Spleen (tissue), 11 donors: ENCODE data around the gene PDZD8. TPM values are rescaled to one million over a fixed set of nuclear protein-coding genes. Genes with fewer than 3 reads are reported as not detected.
"Not testable (repeated sequence)": the region's sequence is repeated elsewhere in the genome, so short reads cannot be mapped to it uniquely, and the experiment has no call there.

Experiments used
- DNase-seq: peaks from one replicate; pipeline ENCODE4 v3.0.0-alpha.2; 2020
- H3K27ac ChIP-seq, 8 donors: fragments of 200-600 bp; sonication (generic) in 7 of 8; 1 replicate in 4 of 8; 2 replicates in 4 of 8; pipeline versions ENCODE4 v1.5.0 to v1.8.0; 2016 to 2021; ENCODE audit warnings: inconsistent platforms in 4 of 8, mild to moderate bottlenecking in 4 of 8, moderate library complexity in 1 of 8
- H3K27me3 ChIP-seq, 7 donors: fragments of 200-600 bp; sonication (generic) in 6 of 7; replicated peaks in 1 of 7; 1 replicate in 4 of 7; 2 replicates in 3 of 7; pipeline versions ENCODE4 v1.5.0 to v1.8.0; 2016 to 2021; ENCODE audit warnings: inconsistent platforms in 3 of 7, mild to moderate bottlenecking in 1 of 7
- H3K36me3 ChIP-seq, 6 donors: fragments of 200-600 bp; sonication (generic) in 5 of 6; 1 replicate in 4 of 6; 2 replicates in 2 of 6; pipeline versions ENCODE4 v1.5.0 to v1.8.0; 2016 to 2021; ENCODE audit warnings: inconsistent platforms in 2 of 6
- H3K4me1 ChIP-seq, 6 donors: fragments of 200-600 bp; sonication (generic) in 5 of 6; 1 replicate in 3 of 6; 2 replicates in 3 of 6; pipeline versions ENCODE4 v1.5.0 to v1.8.0; 2016 to 2021; ENCODE audit warnings: inconsistent platforms in 3 of 6
- H3K4me3 ChIP-seq, 8 donors: fragments of 200-600 bp; sonication (generic) in 7 of 8; 1 replicate in 4 of 8; 2 replicates in 4 of 8; pipeline versions ENCODE4 v1.5.0 to v1.8.0; 2016 to 2021; ENCODE audit warnings: inconsistent platforms in 4 of 8, mild to moderate bottlenecking in 4 of 8, moderate library complexity in 2 of 8
- H3K9me3 ChIP-seq, 8 donors: fragments of 200-600 bp; sonication (generic) in 7 of 8; 1 replicate in 4 of 8; 2 replicates in 4 of 8; pipeline versions ENCODE4 v1.5.0 to v1.8.0; 2016 to 2021; ENCODE audit warnings: inconsistent platforms in 4 of 8
- CTCF ChIP-seq, 11 experiments: fragments of 200-600 bp in 7 of 11; fragments of 450-650 bp in 4 of 11; sonication (generic) in 4 of 11; IDR thresholded peaks in 8 of 11; conservative IDR thresholded peaks in 3 of 11; 1 replicate in 7 of 11; 2 replicates in 4 of 11; pipeline versions ENCODE4 v1.4.0 to v1.8.0; 2016 to 2021; ENCODE audit warnings: antibody characterized with exemption in 11 of 11, inconsistent platforms in 4 of 11, mild to moderate bottlenecking in 1 of 11
- POLR2A ChIP-seq, 3 donors: fragments of 450-650 bp; IDR thresholded peaks; one replicate each; pipeline ENCODE4 v1.5.1; 2017; ENCODE audit warnings: antibody characterized with exemption in 3 of 3, mild to moderate bottlenecking in 1 of 3
- POLR2AphosphoS5 ChIP-seq, 3 donors: sonication (generic); formaldehyde crosslinking; IDR thresholded peaks; one replicate each; pipeline ENCODE4 v1.5.1; 2017; ENCODE audit warnings: antibody characterized with exemption in 3 of 3
- WGBS, 5 donors: extraction: QIAGEN DNeasy Blood & Tissue Kit in 3 of 5; methylation state at CpG; one replicate each; pipeline versions ENCODE4 v1.1.5 to v1.1.7; 2013 to 2018; 5-methylcytosine and 5-hydroxymethylcytosine counted together
- intact Hi-C: fragments of 100-400 bp; cut with DNase I; formaldehyde crosslinking; loops from one replicate; pipeline ENCODE4 v1.15.0; 2023; ENCODE audit warnings: low total_unique reads
- polyA plus RNA-seq, 3 donors: library from polyadenylated mRNA; stranded (reverse); fragments of 200-250 nt; gene quantifications; one replicate each; pipeline ENCODE4 v1.2.1, GENCODE V29; 2013
- total RNA-seq, 7 donors: library from RNA; depleted of rRNA in 3 of 7; stranded (reverse); fragments of >200 nt in 3 of 7; fragmentation: NEBNext Ultra II Directional in 4 of 7; extraction: Animal tissue kit (Norgen Biotek cat#: 25700) in 4 of 7; gene quantifications; one replicate each; pipeline versions ENCODE4 v1.1.0 to v1.2.1, GENCODE V29; 2016 to 2021
- donor health status: healthy with polysubstance abuse.
- donor health status: DM: no; HTN: no; CAD: no; lungs with moderate emphysema.
- donor health status: DM: no; HTN: no; CAD: no.
- donor health status: Bipolar disorder and iron deficiency.
- donor health status: healthy.
- donor health status: DM: no; HTN: no; CAD: no.
- donor health status: DM: yes; HTN: yes; CAD: no.

Gene PDZD8
- total and polyA plus RNA-seq, 10 donors: 0.91 to 119 (median 26.5) TPM

DNA sequence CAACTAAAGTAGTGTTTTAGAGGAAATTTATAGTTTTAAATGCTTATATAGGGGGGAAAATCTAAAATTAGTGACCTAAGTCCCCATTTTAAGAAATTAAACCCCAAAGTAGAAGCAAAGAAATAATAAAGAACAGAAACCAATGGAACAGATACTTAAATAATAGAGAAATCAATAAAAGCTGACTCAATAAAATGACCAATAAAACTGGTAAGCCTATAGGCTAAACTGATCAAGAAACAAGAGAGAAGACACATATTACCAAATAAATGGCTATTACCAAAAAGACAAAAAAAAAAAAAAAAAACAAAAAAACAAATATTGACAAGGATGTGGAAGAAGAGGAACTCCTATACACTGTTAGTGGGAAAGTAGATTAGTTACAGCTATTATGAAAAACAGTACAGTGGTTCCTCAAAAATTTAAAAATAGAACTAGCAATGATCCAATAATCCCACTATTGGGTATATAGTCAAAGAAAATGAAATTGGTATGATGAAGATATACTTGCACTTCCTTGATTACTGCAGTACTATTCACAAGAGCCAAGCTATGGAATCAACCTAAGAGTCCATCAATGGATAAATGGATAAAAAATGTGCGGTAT lies 81.1 kb downstream of the PDZD8 start:
- no peaks in the 10 kb centered on the region for H3K27me3 ChIP-seq
- H3K4me1 ChIP-seq: no peaks in the 10 kb centered on the region
- DNase-seq: no peak
- intact Hi-C loops: no loop called here
- H3K4me3 ChIP-seq: no peak overlapping the region
- H3K9me3 ChIP-seq: peaks cover 0 to 3% (median 0%) of the 10 kb centered on the region in 8 donors
- H3K27ac ChIP-seq: no peak overlapping the region
- H3K36me3 ChIP-seq: peaks cover 0 to 20% (median 9%) of the 10 kb centered on the region in 6 donors
- 92 to 100% (median 98%) methylated on average over 1 of the region's 1 CpG for WGBS, 5 donors
- TF ChIP-seq POLR2AphosphoS5 (IDR thresholded peaks at IDR 0.05) (no peak), CTCF (IDR thresholded peaks at IDR 0.05 in 8 of 11, conservative IDR thresholded peaks at IDR 0.05 in 3 of 11) (no peak), POLR2A (IDR thresholded peaks at IDR 0.05) (no peak)

- H3K9me3 ChIP-seq, H3K27me3 ChIP-seq, H3K4me3 ChIP-seq, H3K27ac ChIP-seq, H3K4me1 ChIP-seq, intact Hi-C loops, DNase-seq: not testable (repeated sequence)
- H3K36me3 ChIP-seq: peaks cover 0 to 47% (median 14%) of the 10 kb centered on the region in 6 donors
- WGBS, 5 donors: 96 to 98% (median 97%) methylated on average over 10 of the region's 10 CpGs
Measured at GRCh38 chr10:117290872-117291271, 84.4 kb downstream of the PDZD8 start.

DNA sequence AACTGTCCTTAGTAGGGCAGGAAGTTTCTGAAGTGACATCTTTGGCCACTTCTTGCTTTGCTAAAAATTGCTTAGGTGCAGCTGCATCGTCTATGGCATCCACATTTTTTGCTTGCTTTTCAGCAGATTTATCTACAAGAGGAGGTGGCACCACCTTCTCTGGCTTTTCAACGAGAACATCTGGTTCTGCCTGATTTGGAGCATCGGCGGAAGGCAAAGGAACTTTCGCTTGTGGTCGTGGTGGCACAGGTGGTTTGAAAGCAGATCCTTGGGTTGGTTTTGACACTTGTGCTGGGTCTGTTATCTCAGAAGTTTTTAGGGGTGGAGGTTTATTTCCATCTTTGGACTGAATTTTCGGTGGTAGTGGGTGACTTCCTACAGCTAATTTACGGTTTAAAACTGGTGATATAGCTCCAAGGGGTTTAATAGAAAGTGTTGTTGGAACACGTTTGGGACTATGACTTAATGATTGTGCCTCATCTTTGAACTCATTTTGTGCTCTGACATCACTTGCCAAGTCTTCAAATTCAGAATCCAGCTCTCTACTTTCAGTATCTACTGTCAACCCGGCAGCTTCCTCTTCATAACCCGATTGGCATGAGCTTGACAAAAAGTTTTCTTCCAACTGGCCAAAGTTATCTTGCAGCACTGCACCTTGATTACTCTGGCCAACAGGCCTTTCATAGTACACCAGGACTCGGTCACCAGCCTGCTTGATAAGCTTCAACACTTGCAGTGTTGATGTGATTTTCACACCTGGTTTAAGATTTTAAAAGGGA lies 90.3 kb downstream of the PDZD8 start:
- Histone ChIP-seq H3K27ac (no peak overlapping the region), H3K27me3 (no peaks in the 10 kb centered on the region), H3K4me1 (no peaks in the 10 kb centered on the region), H3K4me3 (no peak overlapping the region), H3K9me3 (no peaks in the 10 kb centered on the region), H3K36me3 (peaks cover 0 to 77% (median 34%) of the 10 kb centered on the region in 6 donors)
- WGBS, 5 donors: 75 to 88% (median 86%) methylated on average over 12 of the region's 12 CpGs
- TF ChIP-seq CTCF (IDR thresholded peaks at IDR 0.05 in 8 of 11, conservative IDR thresholded peaks at IDR 0.05 in 3 of 11): no peak
- TF ChIP-seq POLR2AphosphoS5 (IDR thresholded peaks at IDR 0.05): no peak
- no peak for TF ChIP-seq POLR2A (IDR thresholded peaks at IDR 0.05)
- intact Hi-C loops: no loop called here
- DNase-seq: no peak

GRCh38 chr10:117277675-117278074 lies 97.6 kb downstream of the PDZD8 start:
- no peak for TF ChIP-seq POLR2AphosphoS5 (IDR thresholded peaks at IDR 0.05)
- no peak for TF ChIP-seq CTCF (IDR thresholded peaks at IDR 0.05 in 8 of 11, conservative IDR thresholded peaks at IDR 0.05 in 3 of 11)
- no peak for TF ChIP-seq POLR2A (IDR thresholded peaks at IDR 0.05)
- Histone ChIP-seq H3K4me3 (no peak overlapping the region), H3K27ac (no peak overlapping the region), H3K4me1 (no peaks in the 10 kb centered on the region), H3K36me3 (peaks cover 0 to 11% (median 0%) of the 10 kb centered on the region in 6 donors), H3K9me3 (no peaks in the 10 kb centered on the region), H3K27me3 (no peaks in the 10 kb centered on the region)
- 93 to 100% (median 96%) methylated on average over 2 of the region's 2 CpGs for WGBS, 5 donors
- no peak for DNase-seq
- intact Hi-C loops: no loop called here
